HK-2 (cell line): ENCODE results near the gene PRLR.
A peak's percentile ranks its signal among the peaks of the same experiment; 100 is the strongest.
"Not testable (repeated sequence)": the region's sequence is repeated elsewhere in the genome, so short reads cannot be mapped to it uniquely, and the experiment has no call there.

Experiments used
- DNase-seq: peaks from one replicate; pipeline ENCODE4 v3.0.0-alpha.2; 2018; ENCODE audit not compliant: unreplicated experiment

The PRLR gene

DNA sequence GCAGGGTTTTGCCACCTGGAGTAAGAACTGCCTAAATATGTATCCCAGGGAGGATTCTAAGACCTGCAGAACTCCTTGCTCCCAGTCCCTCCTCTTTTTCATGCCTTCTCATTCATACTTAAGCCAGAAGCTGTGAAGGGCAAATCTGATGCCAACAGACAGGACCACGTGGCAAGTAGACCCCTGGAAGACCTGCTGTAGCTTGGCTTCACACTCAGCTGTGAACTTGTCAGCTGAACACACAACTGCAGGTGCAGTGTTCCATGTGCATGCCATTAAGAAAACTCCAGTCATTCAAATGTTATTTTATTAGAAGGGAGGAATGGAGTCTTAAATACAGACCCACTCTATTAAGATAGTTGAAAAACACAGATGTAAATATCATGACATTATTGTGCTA, 103.3 kb downstream of the PRLR start:
- no peak for DNase-seq

- no peak for DNase-seq
Observed at GRCh38 chr5:35125746-35126145, 104.5 kb downstream of the PRLR start.

DNA sequence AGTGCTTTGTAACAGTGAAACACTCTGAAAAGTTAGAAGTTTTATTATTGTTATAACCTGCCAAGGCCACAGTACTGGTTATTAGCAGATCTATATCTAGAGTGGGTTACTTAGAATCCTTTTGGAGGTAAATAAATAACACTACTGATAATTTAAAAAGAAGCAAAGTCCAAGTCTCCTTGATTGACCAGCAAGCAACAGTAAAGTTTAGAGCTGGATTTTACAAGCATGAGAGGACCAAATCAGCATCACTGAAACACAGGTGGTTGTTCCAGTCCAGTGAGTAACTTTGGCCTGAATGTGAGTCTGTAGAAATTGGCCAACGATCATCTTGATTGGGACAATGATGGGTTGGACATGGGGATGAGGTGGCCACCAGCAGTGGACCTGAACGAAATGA, 105.4 kb downstream of the PRLR start:
- no peak for DNase-seq

GRCh38 chr5:35122819-35123218, 107.5 kb downstream of the PRLR start:
- no peak for DNase-seq

- DNase-seq: no peak
Observed at GRCh38 chr5:35120715-35121114, 109.6 kb downstream of the PRLR start.

GRCh38 chr5:35117967-35118366, 112.3 kb downstream of the PRLR start:
- DNase-seq: no peak

DNA sequence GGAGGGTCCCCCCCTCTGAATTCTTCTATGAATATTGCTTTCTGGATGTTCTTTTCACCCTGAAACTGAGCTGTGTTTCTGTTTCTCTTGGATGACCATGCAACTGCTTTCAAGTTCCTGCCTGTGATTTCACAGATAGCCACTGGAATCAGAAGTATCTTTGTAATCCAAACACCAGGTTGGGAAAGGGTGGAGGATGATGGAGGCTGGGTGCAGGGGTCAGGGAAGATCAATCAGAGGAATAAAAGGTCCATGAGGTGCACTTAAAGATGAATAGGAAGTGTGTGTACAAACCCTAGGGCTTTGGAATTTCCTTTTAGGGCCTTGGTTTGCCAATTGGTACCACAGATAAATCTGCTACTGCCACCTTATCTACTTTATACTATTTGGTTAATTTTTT, 114.4 kb downstream of the PRLR start:
- DNase-seq: no peak

- DNase-seq: no peak
Observed at GRCh38 chr5:35114698-35115097, 115.6 kb downstream of the PRLR start.

DNA sequence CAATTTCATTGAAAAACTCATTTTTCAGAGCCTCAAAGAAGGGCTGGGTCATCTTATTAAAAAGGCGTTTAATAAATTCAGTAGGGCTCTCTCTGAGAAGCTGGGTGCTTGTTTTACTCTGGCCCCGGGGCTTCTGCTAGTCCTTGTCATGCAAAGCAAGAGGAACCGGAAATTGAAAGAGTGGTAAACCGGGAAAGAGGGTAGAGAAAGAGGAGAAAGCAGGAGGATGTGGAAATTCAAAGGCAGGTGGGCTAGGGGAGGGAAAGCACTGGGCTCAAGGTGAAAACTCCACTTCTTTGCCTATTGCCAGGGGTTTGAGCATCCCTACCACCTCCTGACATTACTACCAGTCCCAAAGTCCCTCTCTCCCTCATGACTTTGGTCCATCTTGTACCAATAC, 118.0 kb downstream of the PRLR start:
- no peak for DNase-seq

- not testable (repeated sequence) for DNase-seq
Observed at GRCh38 chr5:35104550-35104949, 125.7 kb downstream of the PRLR start.

- DNase-seq: no peak
Observed at GRCh38 chr5:35103637-35104299, 126.5 kb downstream of the PRLR start.

- DNase-seq: not testable (repeated sequence)
Observed at GRCh38 chr5:35101720-35102119, 128.6 kb downstream of the PRLR start.

DNA sequence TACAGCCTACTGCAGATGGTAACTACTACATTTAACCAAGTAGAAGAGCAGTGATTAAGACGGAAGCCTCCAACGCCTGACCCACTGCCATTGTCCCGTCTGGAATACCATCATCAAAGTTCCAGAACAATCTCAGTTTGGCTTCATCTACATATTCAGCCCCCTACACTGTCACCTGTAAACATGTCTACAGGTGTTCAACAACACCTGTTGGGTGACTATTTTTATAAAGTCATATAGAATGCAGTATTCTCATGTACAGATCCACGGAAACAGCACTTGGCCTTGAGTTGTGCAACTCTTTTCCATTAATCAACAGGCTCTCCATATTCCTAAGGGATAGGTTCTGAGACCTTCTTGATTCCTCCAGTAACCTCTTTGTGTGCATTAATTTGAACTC, 129.3 kb downstream of the PRLR start:
- no peak for DNase-seq

DNA sequence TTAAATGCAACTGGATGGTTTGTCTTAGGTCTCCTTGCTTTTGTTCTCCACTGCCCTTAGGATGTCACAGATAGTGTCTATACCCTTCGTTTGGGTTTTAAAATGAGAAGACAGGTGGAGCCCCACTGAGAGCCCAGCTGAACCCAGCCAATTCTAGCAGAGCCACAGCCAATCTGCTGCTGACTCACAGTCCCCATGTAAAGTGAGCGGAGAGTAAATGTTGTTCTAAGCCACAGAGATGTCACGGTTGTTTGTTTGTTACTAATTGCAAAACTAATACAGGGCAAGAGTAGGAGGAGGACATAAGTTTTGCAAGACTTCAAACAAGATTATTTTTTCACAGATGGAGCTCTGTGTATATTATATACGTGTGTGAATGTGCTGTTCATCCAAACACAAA, 132.1 kb downstream of the PRLR start:
- DNase-seq: no peak

- DNase-seq: no peak
Observed at GRCh38 chr5:35096932-35097331, 133.4 kb downstream of the PRLR start.

DNA sequence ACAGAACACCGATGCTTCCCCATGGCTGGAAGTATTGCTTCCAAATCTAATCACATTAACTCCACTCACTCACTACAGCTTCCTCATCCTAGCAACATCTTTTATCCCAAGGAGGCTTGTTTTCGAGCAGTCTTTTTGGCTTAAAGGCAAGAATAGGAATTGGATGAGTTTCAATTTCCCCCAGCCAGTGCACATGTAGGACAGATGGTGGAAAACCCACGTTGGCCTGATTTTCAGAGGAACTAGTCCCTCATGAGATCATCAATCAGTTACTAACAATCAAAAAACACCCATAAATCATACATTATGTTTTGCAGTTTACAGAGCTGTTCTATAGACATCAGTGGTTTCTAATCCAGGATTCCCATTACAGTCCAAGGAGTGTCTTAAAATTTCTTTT, 134.1 kb downstream of the PRLR start:
- no peak for DNase-seq

GRCh38 chr5:35095366-35095765, 134.9 kb downstream of the PRLR start:
- no peak for DNase-seq

DNA sequence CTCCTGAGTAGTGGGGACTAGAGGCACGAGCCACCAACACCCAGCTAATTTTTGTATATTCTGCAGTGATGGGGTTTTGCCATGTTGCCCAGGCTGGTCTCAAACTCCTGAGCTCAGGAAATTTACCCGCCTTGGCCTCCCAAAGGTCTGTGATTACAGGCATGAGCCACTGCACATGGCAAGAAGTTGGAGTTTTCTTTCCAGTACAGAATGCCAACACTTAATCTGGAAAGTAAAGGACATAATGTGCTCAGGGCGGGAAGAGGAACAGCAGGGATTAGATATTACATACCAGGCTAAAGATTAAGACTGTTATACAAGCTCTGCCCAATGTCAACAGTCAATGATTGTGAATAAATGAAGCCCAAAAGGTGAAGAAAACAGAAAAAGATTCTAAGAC, 135.3 kb downstream of the PRLR start:
- no peak for DNase-seq

GRCh38 chr5:35092703-35093102, 137.6 kb downstream of the PRLR start:
- no peak for DNase-seq

GRCh38 chr5:35091704-35092103, 138.6 kb downstream of the PRLR start:
- DNase-seq: no peak

DNA sequence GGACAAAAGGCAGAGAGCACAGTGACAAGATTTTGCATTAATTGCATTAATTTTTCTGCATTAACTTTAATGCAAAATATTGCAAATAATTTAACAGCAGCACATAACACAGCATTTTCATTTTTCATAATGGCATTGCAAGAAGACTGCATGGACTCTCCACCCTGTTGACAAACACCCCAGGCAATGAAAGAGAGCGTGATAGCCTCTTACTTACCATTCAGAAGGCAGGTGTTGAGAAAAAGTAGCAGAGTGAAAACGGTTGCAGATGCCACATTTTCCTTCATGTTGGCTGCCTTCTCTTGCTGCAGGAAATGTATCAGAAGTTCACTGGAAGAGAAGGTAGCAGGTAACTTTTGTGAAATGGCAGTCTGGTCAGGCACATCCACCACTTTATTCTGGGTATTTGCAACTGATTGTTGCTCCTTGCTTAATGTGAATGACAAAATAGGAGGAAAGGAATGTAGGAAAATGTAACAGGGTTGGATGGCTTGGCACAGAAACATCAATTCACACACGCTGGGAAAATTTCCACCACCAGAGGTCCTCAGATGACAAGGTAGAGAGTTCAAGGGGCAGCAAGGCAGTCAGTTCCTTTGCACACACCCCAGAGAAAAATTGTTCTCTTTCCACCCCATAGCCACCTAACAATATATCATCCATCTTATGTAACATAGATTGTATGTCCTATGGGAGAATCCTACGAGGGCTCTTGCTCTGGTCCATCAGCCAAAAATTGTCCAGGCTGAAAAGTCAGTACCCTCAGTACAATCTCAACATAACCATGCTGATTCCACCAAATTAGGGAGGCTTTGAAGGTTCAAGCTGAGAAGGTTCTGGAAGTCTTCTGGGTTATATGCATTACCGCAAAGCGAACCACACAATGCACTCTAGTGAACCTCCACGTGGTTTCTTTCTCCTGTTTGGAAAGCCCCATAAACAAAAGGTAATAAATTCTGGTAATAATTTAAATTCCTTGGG, 140.7 kb downstream of the PRLR start:
- DNase-seq: peak; percentile 35

DNA sequence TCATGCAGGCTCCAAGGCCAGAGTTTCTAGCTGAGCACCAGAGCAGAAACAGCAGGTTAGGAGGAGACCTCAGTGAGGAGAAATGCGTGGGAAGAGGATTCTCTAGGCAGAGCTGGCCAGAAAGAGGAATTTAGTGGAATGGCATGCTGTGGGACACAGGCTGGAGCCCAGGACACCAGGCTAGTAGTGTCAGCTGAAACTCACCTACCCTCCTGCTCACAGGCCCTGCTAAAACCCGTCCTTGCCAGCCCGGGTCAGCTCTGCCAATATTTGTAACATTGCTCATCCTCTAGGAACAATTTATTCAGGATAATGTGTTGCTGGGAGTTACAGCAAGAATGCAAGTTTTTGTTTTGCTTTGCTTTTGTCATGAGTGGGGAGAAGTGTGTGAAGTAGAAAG, 142.3 kb downstream of the PRLR start:
- no peak for DNase-seq

DNA sequence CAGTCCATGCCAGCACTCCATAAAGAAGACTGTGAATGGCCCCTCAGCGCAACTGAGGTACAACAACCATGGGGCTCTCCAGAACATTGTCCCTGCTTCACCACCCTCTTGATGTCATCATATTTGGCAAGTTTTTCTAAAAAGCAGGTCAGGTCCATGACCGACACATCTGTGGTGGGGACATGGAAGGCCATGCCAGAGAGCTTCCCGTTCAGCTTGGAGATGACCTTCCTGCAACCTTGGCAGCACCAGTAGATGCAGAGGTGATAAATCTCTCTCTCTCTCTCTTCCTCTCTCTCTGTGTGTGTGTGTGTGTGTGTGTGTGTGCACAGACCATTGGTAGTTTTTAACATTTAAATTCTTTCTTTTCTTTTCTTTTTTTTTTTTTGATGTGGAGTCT, 147.1 kb downstream of the PRLR start:
- DNase-seq: no peak
